ENCODE results near the gene ZSCAN1.

DNA sequence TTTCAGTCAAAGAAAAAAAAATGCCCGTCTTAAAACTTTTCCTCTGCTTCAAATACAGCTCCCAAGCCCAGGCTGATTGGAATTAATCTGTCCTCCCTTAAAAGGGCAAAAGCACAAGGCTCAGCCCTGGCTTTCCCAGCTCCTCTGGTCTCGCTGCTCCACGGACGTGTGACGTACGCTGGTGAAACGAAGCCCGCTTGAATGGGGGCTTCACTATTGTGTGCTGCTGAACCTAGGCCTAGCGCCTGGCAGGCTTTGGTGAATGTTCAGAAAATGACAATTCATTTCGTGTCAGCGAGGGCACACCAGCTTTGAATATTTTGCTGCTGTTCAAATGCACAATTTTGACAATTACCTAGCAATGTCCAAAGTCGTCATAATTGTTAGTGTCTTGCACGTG lies 24.6 kb downstream of the ZSCAN1 start:
- TF ChIP-seq, protein P1, sequence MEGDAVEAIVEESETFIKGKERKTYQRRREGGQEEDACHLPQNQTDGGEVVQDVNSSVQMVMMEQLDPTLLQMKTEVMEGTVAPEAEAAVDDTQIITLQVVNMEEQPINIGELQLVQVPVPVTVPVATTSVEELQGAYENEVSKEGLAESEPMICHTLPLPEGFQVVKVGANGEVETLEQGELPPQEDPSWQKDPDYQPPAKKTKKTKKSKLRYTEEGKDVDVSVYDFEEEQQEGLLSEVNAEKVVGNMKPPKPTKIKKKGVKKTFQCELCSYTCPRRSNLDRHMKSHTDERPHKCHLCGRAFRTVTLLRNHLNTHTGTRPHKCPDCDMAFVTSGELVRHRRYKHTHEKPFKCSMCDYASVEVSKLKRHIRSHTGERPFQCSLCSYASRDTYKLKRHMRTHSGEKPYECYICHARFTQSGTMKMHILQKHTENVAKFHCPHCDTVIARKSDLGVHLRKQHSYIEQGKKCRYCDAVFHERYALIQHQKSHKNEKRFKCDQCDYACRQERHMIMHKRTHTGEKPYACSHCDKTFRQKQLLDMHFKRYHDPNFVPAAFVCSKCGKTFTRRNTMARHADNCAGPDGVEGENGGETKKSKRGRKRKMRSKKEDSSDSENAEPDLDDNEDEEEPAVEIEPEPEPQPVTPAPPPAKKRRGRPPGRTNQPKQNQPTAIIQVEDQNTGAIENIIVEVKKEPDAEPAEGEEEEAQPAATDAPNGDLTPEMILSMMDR (IDR thresholded peaks at IDR 0.05), result no peak
- no peak for TF ChIP-seq EP300 (IDR thresholded peaks at IDR 0.05)
- no peak for TF ChIP-seq POLR2AphosphoS5 (IDR thresholded peaks at IDR 0.05)
- no peak for TF ChIP-seq POLR2A (IDR thresholded peaks at IDR 0.05; ENCODE audit: low read depth)
